Endothelial cell (in vitro differentiated cells): ENCODE measurements around the gene SLC44A4. TPM values are rescaled to one million over a fixed set of nuclear protein-coding genes. Genes with fewer than 3 reads are reported as not detected.

ENCODE experiments used
- DNase-seq: peaks from one replicate; pipeline ENCODE4 v3.0.0; 2021; ENCODE audit warnings: low spot score
- H3K27ac Mint-ChIP-seq: one replicate; pipeline ENCODE4 v1.8.0; 2021; ENCODE audit warnings: mixed read lengths, inconsistent platforms; ENCODE audit not compliant: unreplicated experiment
- H3K27me3 Mint-ChIP-seq: one replicate; pipeline ENCODE4 v1.8.0; 2021; ENCODE audit warnings: mild to moderate bottlenecking, moderate library complexity, mixed read lengths, inconsistent platforms; ENCODE audit not compliant: unreplicated experiment
- H3K36me3 Mint-ChIP-seq: one replicate; pipeline ENCODE4 v1.8.0; 2021; ENCODE audit warnings: mild to moderate bottlenecking, low read depth, mixed read lengths, inconsistent platforms; ENCODE audit not compliant: unreplicated experiment
- H3K4me1 Mint-ChIP-seq: one replicate; pipeline ENCODE4 v1.8.0; 2021; ENCODE audit warnings: mild to moderate bottlenecking, mixed read lengths, inconsistent platforms; ENCODE audit not compliant: unreplicated experiment
- H3K4me3 Mint-ChIP-seq: one replicate; pipeline ENCODE4 v1.8.0; 2021; ENCODE audit warnings: mild to moderate bottlenecking, mixed read lengths, inconsistent platforms; ENCODE audit not compliant: unreplicated experiment
- H3K9me3 Mint-ChIP-seq: one replicate; pipeline ENCODE4 v1.8.0; 2021; ENCODE audit warnings: mixed read lengths, inconsistent platforms; ENCODE audit not compliant: unreplicated experiment
- CTCF ChIP-seq: fragments of 200-600 bp; sonication (generic); IDR thresholded peaks from one replicate; pipeline ENCODE4 v1.5.0; 2021; ENCODE audit warnings: antibody characterized with exemption; ENCODE audit not compliant: unreplicated experiment
- total RNA-seq: library from RNA; stranded (reverse); fragmentation: NEBNext Ultra II Directional; extraction: Animal tissue kit (Norgen Biotek cat#: 25700); gene quantifications from one replicate; pipeline ENCODE4 v1.2.1, GENCODE V29; 2021; ENCODE audit not compliant: unreplicated experiment

The SLC44A4 gene
- total RNA-seq, 1 donor from 2014 or later = 1.6 TPM

- Mint-ChIP-seq H3K4me1 (peaks cover 3% of the 10 kb centered on the region), H3K9me3 (no peaks in the 10 kb centered on the region), H3K27ac (no peak overlapping the region), H3K27me3 (peaks cover 10% of the 10 kb centered on the region), H3K36me3 (peaks cover 16% of the 10 kb centered on the region), H3K4me3 (no peak overlapping the region)
- TF ChIP-seq CTCF = no peak
- DNase-seq = no peak
These were observed 5.8 kb upstream of the SLC44A4 start for GRCh38 chr6:31884528-31885035.

GRCh38 chr6:31883676-31884075, 4.9 kb upstream of the SLC44A4 start:
- Mint-ChIP-seq H3K4me3 (no peak overlapping the region), H3K36me3 (peaks cover 13% of the 10 kb centered on the region), H3K27me3 (peaks cover 13% of the 10 kb centered on the region), H3K4me1 (no peaks in the 10 kb centered on the region), H3K27ac (no peak overlapping the region), H3K9me3 (no peaks in the 10 kb centered on the region)
- no peak for DNase-seq
- no peak for TF ChIP-seq CTCF

DNA sequence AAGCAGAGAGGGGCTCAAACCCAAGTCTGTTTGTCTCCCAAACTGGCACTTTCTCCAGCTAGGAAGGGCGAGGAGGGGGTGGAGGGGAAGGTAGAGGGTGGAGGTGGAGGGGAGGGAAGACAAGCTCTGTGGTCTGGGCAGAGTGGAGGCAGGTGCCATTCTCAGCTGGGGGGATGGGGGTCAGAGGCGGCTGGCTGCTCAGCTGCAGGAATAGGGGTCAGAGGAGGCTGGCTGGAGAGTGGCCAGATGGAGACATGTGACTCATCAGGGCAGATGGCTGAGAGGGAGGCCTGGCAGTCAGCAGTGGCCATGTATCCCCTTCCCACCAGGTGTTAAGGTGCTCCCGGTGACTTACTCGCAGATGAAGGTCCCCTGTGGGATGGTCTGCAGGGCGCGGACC, 3.5 kb upstream of the SLC44A4 start:
- H3K27me3 Mint-ChIP-seq = peaks cover 13% of the 10 kb centered on the region
- H3K9me3 Mint-ChIP-seq = no peaks in the 10 kb centered on the region
- H3K4me1 Mint-ChIP-seq = no peaks in the 10 kb centered on the region
- H3K4me3 Mint-ChIP-seq = no peak overlapping the region
- H3K36me3 Mint-ChIP-seq = peaks cover 13% of the 10 kb centered on the region
- H3K27ac Mint-ChIP-seq = no peak overlapping the region
- TF ChIP-seq CTCF = no peak
- DNase-seq = no peak

GRCh38 chr6:31881136-31881859, 2.5 kb upstream of the SLC44A4 start:
- no peaks in the 10 kb centered on the region for H3K9me3 Mint-ChIP-seq
- H3K4me3 Mint-ChIP-seq = peak overlapping the region; percentile 9
- no peak for TF ChIP-seq CTCF
- H3K36me3 Mint-ChIP-seq = peaks cover 11% of the 10 kb centered on the region
- H3K4me1 Mint-ChIP-seq = no peaks in the 10 kb centered on the region
- H3K27ac Mint-ChIP-seq = no peak overlapping the region
- no peak for DNase-seq
- H3K27me3 Mint-ChIP-seq = peaks cover 13% of the 10 kb centered on the region

DNA sequence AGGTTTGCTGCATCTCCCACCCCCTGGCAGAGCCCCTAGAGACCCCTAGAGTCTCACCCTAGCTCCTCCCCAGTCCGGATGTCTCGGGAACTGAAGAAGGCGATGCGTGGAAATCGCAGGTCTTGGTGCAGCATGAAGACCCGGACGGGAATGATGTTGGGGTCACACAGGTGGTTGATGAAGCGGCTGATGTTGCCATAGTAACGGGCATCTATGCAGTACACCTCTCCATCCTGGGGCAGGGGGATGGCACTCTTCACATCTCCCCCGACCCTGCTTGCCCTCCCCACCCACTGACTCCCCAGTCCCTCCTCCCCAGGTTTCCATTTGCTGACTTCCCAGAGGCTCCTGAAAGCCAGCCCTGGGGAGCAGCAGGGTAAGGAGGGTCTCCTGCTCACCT, 1.8 kb upstream of the SLC44A4 start:
- Mint-ChIP-seq H3K27ac (no peak overlapping the region), H3K27me3 (peaks cover 6% of the 10 kb centered on the region), H3K4me1 (no peaks in the 10 kb centered on the region), H3K9me3 (no peaks in the 10 kb centered on the region), H3K4me3 (no peak overlapping the region), H3K36me3 (peaks cover 8% of the 10 kb centered on the region)
- TF ChIP-seq CTCF = no peak
- no peak for DNase-seq
